Stimulated activated CD8-positive, alpha-beta memory T cell treated with anti-CD3 and anti-CD28 coated beads, Interleukin-15, amount 100 ng/mL, for 24 hours (primary cell): ENCODE measurements around the gene AJAP1.

Source experiments
- DNase-seq: peaks from one replicate; pipeline ENCODE4 v3.0.0-alpha.2; 2020; ENCODE audit warnings: low read depth

Gene AJAP1

GRCh38 chr1:4701276-4701675, 46.9 kb downstream of the AJAP1 start:
- DNase-seq: no peak

- no peak for DNase-seq
Observed at GRCh38 chr1:4702464-4702863, 48.1 kb downstream of the AJAP1 start.

GRCh38 chr1:4702932-4703331, 48.5 kb downstream of the AJAP1 start:
- DNase-seq: no peak

- no peak for DNase-seq
Observed at GRCh38 chr1:4703646-4704045, 49.2 kb downstream of the AJAP1 start.

GRCh38 chr1:4708840-4709507, 54.6 kb downstream of the AJAP1 start:
- DNase-seq: no peak

- no peak for DNase-seq
Observed at GRCh38 chr1:4709641-4710040, 55.2 kb downstream of the AJAP1 start.

GRCh38 chr1:4710592-4711415, 56.4 kb downstream of the AJAP1 start:
- DNase-seq: no peak

GRCh38 chr1:4711416-4712275, 57.2 kb downstream of the AJAP1 start:
- DNase-seq: no peak

- no peak for DNase-seq
Observed at GRCh38 chr1:4713669-4714068, 59.3 kb downstream of the AJAP1 start.

- no peak for DNase-seq
Observed at GRCh38 chr1:4716406-4716805, 62.0 kb downstream of the AJAP1 start.

- no peak for DNase-seq
Observed at GRCh38 chr1:4718071-4718470, 63.7 kb downstream of the AJAP1 start.

- no peak for DNase-seq
Observed at GRCh38 chr1:4723106-4723505, 68.7 kb downstream of the AJAP1 start.

- DNase-seq: no peak
Observed at GRCh38 chr1:4724001-4724400, 69.6 kb downstream of the AJAP1 start.

GRCh38 chr1:4724695-4725250, 70.4 kb downstream of the AJAP1 start:
- DNase-seq: no peak

GRCh38 chr1:4725416-4725815, 71.0 kb downstream of the AJAP1 start:
- no peak for DNase-seq

- DNase-seq: no peak
Observed at GRCh38 chr1:4726620-4727341, 72.4 kb downstream of the AJAP1 start.

- DNase-seq: no peak
Observed at GRCh38 chr1:4728319-4729089, 74.1 kb downstream of the AJAP1 start.

- DNase-seq: no peak
Observed at GRCh38 chr1:4729090-4729471, 74.7 kb downstream of the AJAP1 start.

- DNase-seq: no peak
Observed at GRCh38 chr1:4730078-4730477, 75.7 kb downstream of the AJAP1 start.

GRCh38 chr1:4733446-4734177, 79.2 kb downstream of the AJAP1 start:
- no peak for DNase-seq
